HT-29 (cell line): ENCODE results near the gene ACSL3. TPM values are rescaled to one million over a fixed set of nuclear protein-coding genes. Genes with fewer than 3 reads are reported as not detected.
A peak's percentile ranks its signal among the peaks of the same experiment; 100 is the strongest.

Experiments used
- DNase-seq: peaks from one replicate; pipeline ENCODE4 v3.0.0-alpha.2; 2015; ENCODE audit warnings: low spot score
- total RNA-seq: library from RNA; depleted of rRNA; stranded (reverse); fragments of >200 nt; shearing (Covaris generic); gene quantifications from 2 replicates; pipeline ENCODE4 v1.2.3, GENCODE V29; 2014

ACSL3 gene
- total RNA-seq, 1 experiment from 2014 or later: 163 TPM

GRCh38 chr2:222878877-222879603, 18.2 kb downstream of the ACSL3 start:
- no peak for DNase-seq

GRCh38 chr2:222879604-222879933, 18.7 kb downstream of the ACSL3 start:
- no peak for DNase-seq

GRCh38 chr2:222882484-222882928, 21.7 kb downstream of the ACSL3 start:
- no peak for DNase-seq

- DNase-seq: no peak
Observed at GRCh38 chr2:222883420-222883819, 22.6 kb downstream of the ACSL3 start.

GRCh38 chr2:222884114-222884771, 23.4 kb downstream of the ACSL3 start:
- no peak for DNase-seq

- no peak for DNase-seq
Observed at GRCh38 chr2:222884805-222885424, 24.1 kb downstream of the ACSL3 start.

GRCh38 chr2:222887124-222887523, 26.3 kb downstream of the ACSL3 start:
- DNase-seq: no peak

- DNase-seq: no peak
Observed at GRCh38 chr2:222888716-222889115, 27.9 kb downstream of the ACSL3 start.

- no peak for DNase-seq
Observed at GRCh38 chr2:222891890-222892289, 31.1 kb downstream of the ACSL3 start.

- DNase-seq: no peak
Observed at GRCh38 chr2:222892321-222892720, 31.5 kb downstream of the ACSL3 start.

- DNase-seq: no peak
Observed at GRCh38 chr2:222892761-222893160, 31.9 kb downstream of the ACSL3 start.

- no peak for DNase-seq
Observed at GRCh38 chr2:222893716-222894115, 32.9 kb downstream of the ACSL3 start.

- no peak for DNase-seq
Observed at GRCh38 chr2:222895144-222895543, 34.3 kb downstream of the ACSL3 start.

- DNase-seq: no peak
Observed at GRCh38 chr2:222897898-222898297, 37.1 kb downstream of the ACSL3 start.

- no peak for DNase-seq
Observed at GRCh38 chr2:222899413-222900181, 38.8 kb downstream of the ACSL3 start.

- no peak for DNase-seq
Observed at GRCh38 chr2:222900354-222900753, 39.5 kb downstream of the ACSL3 start.

GRCh38 chr2:222902660-222903059, 41.8 kb downstream of the ACSL3 start:
- DNase-seq: no peak

GRCh38 chr2:222903234-222904220, 42.7 kb downstream of the ACSL3 start:
- DNase-seq: peak; percentile 74

GRCh38 chr2:222904557-222905258, 43.9 kb downstream of the ACSL3 start:
- DNase-seq: no peak

- no peak for DNase-seq
Observed at GRCh38 chr2:222907048-222907447, 46.2 kb downstream of the ACSL3 start.
